ENCODE measurements around the gene CMA1.
"Not testable (repeated sequence)": the region's sequence is repeated elsewhere in the genome, so short reads cannot be mapped to it uniquely, and the experiment has no call there.

The CMA1 gene

GRCh38 chr14:24483604-24484252, 24.3 kb downstream of the CMA1 start:
- Histone ChIP-seq H3K27ac (ENCODE audit: insufficient read depth in 1 of 2, low read depth in 1 of 2, low read length in 2 of 2, poor library complexity in 1 of 2, severe bottlenecking in 2 of 2) (no peak overlapping the region), H3K4me1 (ENCODE audit: control extremely low read depth in 1 of 4, control insufficient read depth in 4 of 4, insufficient read depth in 4 of 4, low read length in 3 of 4) (peaks cover 17 to 31% (median 26%) of the 10 kb centered on the region in 4 experiments), H3K27me3 (replicated peaks in 2 of 5; ENCODE audit: control insufficient read depth in 4 of 5, insufficient read depth in 5 of 5, low read length in 4 of 5) (no peaks in the 10 kb centered on the region), H3K9me3 (ENCODE audit: control extremely low read depth in 1 of 5, control insufficient read depth in 4 of 5, insufficient read depth in 2 of 5, low read depth in 1 of 5, low read length in 4 of 5) (no peaks in the 10 kb centered on the region), H3K4me3 (ENCODE audit: control insufficient read depth in 1 of 7, extremely low read depth in 1 of 7, insufficient read depth in 4 of 7, low read depth in 2 of 7, low read length in 6 of 7) (peak overlapping the region in 2 of 7 experiments; percentile 43 to 57), H3K36me3 (ENCODE audit: control insufficient read depth in 4 of 4, insufficient read depth in 4 of 4, low read length in 3 of 4) (no peaks in the 10 kb centered on the region)
- DNase-seq = peak; percentile 60 to 91 (median 87)
- WGBS (ENCODE audit: insufficient coverage) = 0% methylated on average over 3 of the region's 4 CpGs
- ChIA-PET CTCF (interaction anchor here (0.8 to 3.8 kb wide), 6 partner anchors 8 to 197 kb away, joined by 3 to 18 read pairs (median 6); no protein-coding TSS in a partner anchor), POLR2A (no interaction called here)

- H3K9me3 ChIP-seq (ENCODE audit: control extremely low read depth in 1 of 5, control insufficient read depth in 4 of 5, insufficient read depth in 2 of 5, low read depth in 1 of 5, low read length in 4 of 5); H3K27me3 ChIP-seq (replicated peaks in 2 of 5; ENCODE audit: control insufficient read depth in 4 of 5, insufficient read depth in 5 of 5, low read length in 4 of 5); H3K36me3 ChIP-seq (ENCODE audit: control insufficient read depth in 4 of 4, insufficient read depth in 4 of 4, low read length in 3 of 4); POLR2A ChIA-PET; H3K4me3 ChIP-seq (ENCODE audit: control insufficient read depth in 1 of 7, extremely low read depth in 1 of 7, insufficient read depth in 4 of 7, low read depth in 2 of 7, low read length in 6 of 7); H3K27ac ChIP-seq (ENCODE audit: insufficient read depth in 1 of 2, low read depth in 1 of 2, low read length in 2 of 2, poor library complexity in 1 of 2, severe bottlenecking in 2 of 2): not testable (repeated sequence)
- peaks cover 17 to 31% (median 26%) of the 10 kb centered on the region in 4 experiments for H3K4me1 ChIP-seq (ENCODE audit: control extremely low read depth in 1 of 4, control insufficient read depth in 4 of 4, insufficient read depth in 4 of 4, low read length in 3 of 4)
- WGBS (ENCODE audit: insufficient coverage) = 17% methylated on average over 1 of the region's 2 CpGs
- DNase-seq = peak; percentile 6 to 54 (median 40)
- CTCF ChIA-PET = interaction anchor here (1.3 to 3.8 kb wide), 6 partner anchors 9 to 198 kb away, joined by 4 to 18 read pairs (median 6); no protein-coding TSS in a partner anchor
Measured at GRCh38 chr14:24482699-24483303, 25.3 kb downstream of the CMA1 start.

- Histone ChIP-seq H3K27me3 (replicated peaks in 2 of 5; ENCODE audit: control insufficient read depth in 4 of 5, insufficient read depth in 5 of 5, low read length in 4 of 5) (no peaks in the 10 kb centered on the region), H3K27ac (ENCODE audit: insufficient read depth in 1 of 2, low read depth in 1 of 2, low read length in 2 of 2, poor library complexity in 1 of 2, severe bottlenecking in 2 of 2) (no peak overlapping the region), H3K9me3 (ENCODE audit: control extremely low read depth in 1 of 5, control insufficient read depth in 4 of 5, insufficient read depth in 2 of 5, low read depth in 1 of 5, low read length in 4 of 5) (no peaks in the 10 kb centered on the region), H3K36me3 (ENCODE audit: control insufficient read depth in 4 of 4, insufficient read depth in 4 of 4, low read length in 3 of 4) (no peaks in the 10 kb centered on the region), H3K4me3 (ENCODE audit: control insufficient read depth in 1 of 7, extremely low read depth in 1 of 7, insufficient read depth in 4 of 7, low read depth in 2 of 7, low read length in 6 of 7) (peak overlapping the region in 3 of 7 experiments; percentile 36 to 68 (median 44)), H3K4me1 (ENCODE audit: control extremely low read depth in 1 of 4, control insufficient read depth in 4 of 4, insufficient read depth in 4 of 4, low read length in 3 of 4) (peaks cover 17 to 31% (median 26%) of the 10 kb centered on the region in 4 experiments)
- CTCF ChIA-PET = interaction anchor here (0.9 to 3.8 kb wide), 10 partner anchors 8 to 199 kb away, joined by 3 to 18 read pairs (median 4); no protein-coding TSS in a partner anchor
- 46% methylated on average over 22 of the region's 23 CpGs for WGBS (ENCODE audit: insufficient coverage)
- DNase-seq = peak; percentile 24 to 54 (median 48)
- POLR2A ChIA-PET = no interaction called here
Measured at GRCh38 chr14:24481622-24482324, 26.3 kb downstream of the CMA1 start.

- POLR2A ChIA-PET; H3K9me3 ChIP-seq (ENCODE audit: control extremely low read depth in 1 of 5, control insufficient read depth in 4 of 5, insufficient read depth in 2 of 5, low read depth in 1 of 5, low read length in 4 of 5); H3K27ac ChIP-seq (ENCODE audit: insufficient read depth in 1 of 2, low read depth in 1 of 2, low read length in 2 of 2, poor library complexity in 1 of 2, severe bottlenecking in 2 of 2); CTCF ChIA-PET; DNase-seq; H3K27me3 ChIP-seq (replicated peaks in 2 of 5; ENCODE audit: control insufficient read depth in 4 of 5, insufficient read depth in 5 of 5, low read length in 4 of 5); H3K36me3 ChIP-seq (ENCODE audit: control insufficient read depth in 4 of 4, insufficient read depth in 4 of 4, low read length in 3 of 4); H3K4me3 ChIP-seq (ENCODE audit: control insufficient read depth in 1 of 7, extremely low read depth in 1 of 7, insufficient read depth in 4 of 7, low read depth in 2 of 7, low read length in 6 of 7): not testable (repeated sequence)
- 0% methylated on average over 1 of the region's 1 CpG for WGBS (ENCODE audit: insufficient coverage)
- H3K4me1 ChIP-seq (ENCODE audit: control extremely low read depth in 1 of 4, control insufficient read depth in 4 of 4, insufficient read depth in 4 of 4, low read length in 3 of 4) = peaks cover 17 to 43% (median 30%) of the 10 kb centered on the region in 4 experiments
Measured at GRCh38 chr14:24479999-24480398, 28.1 kb downstream of the CMA1 start.

GRCh38 chr14:24475261-24475660, 32.8 kb downstream of the CMA1 start:
- DNase-seq = peak in 2 of 3 donors; percentile 66 to 80
- peaks cover 0 to 15% (median 8%) of the 10 kb centered on the region in 4 experiments for H3K4me1 ChIP-seq (ENCODE audit: control extremely low read depth in 1 of 4, control insufficient read depth in 4 of 4, insufficient read depth in 4 of 4, low read length in 3 of 4)
- WGBS (ENCODE audit: insufficient coverage) = no CpG with 5 or more reads among the region's 4 CpGs
- no peaks in the 10 kb centered on the region for H3K27me3 ChIP-seq (replicated peaks in 2 of 5; ENCODE audit: control insufficient read depth in 4 of 5, insufficient read depth in 5 of 5, low read length in 4 of 5)
- peak overlapping the region in 1 of 7 experiments; percentile 32 for H3K4me3 ChIP-seq (ENCODE audit: control insufficient read depth in 1 of 7, extremely low read depth in 1 of 7, insufficient read depth in 4 of 7, low read depth in 2 of 7, low read length in 6 of 7)
- CTCF ChIA-PET = interaction anchor here (0.8 to 1.3 kb wide), 3 partner anchors 9 to 28 kb away, joined by 3 read pairs; no protein-coding TSS in a partner anchor
- no peaks in the 10 kb centered on the region for H3K9me3 ChIP-seq (ENCODE audit: control extremely low read depth in 1 of 5, control insufficient read depth in 4 of 5, insufficient read depth in 2 of 5, low read depth in 1 of 5, low read length in 4 of 5)
- H3K27ac ChIP-seq (ENCODE audit: insufficient read depth in 1 of 2, low read depth in 1 of 2, low read length in 2 of 2, poor library complexity in 1 of 2, severe bottlenecking in 2 of 2) = peak overlapping the region in 1 of 2 experiments; percentile 43
- no peaks in the 10 kb centered on the region for H3K36me3 ChIP-seq (ENCODE audit: control insufficient read depth in 4 of 4, insufficient read depth in 4 of 4, low read length in 3 of 4)
- POLR2A ChIA-PET = interaction anchor here (0.7 to 1.1 kb wide), 2 partner anchors 9 to 33 kb away, joined by 4 to 5 read pairs; no protein-coding TSS in a partner anchor

GRCh38 chr14:24473211-24473610, 34.9 kb downstream of the CMA1 start:
- no peak for DNase-seq
- Histone ChIP-seq H3K27ac (ENCODE audit: insufficient read depth in 1 of 2, low read depth in 1 of 2, low read length in 2 of 2, poor library complexity in 1 of 2, severe bottlenecking in 2 of 2) (no peak overlapping the region), H3K27me3 (replicated peaks in 2 of 5; ENCODE audit: control insufficient read depth in 4 of 5, insufficient read depth in 5 of 5, low read length in 4 of 5) (no peaks in the 10 kb centered on the region), H3K4me3 (ENCODE audit: control insufficient read depth in 1 of 7, extremely low read depth in 1 of 7, insufficient read depth in 4 of 7, low read depth in 2 of 7, low read length in 6 of 7) (no peak overlapping the region), H3K36me3 (ENCODE audit: control insufficient read depth in 4 of 4, insufficient read depth in 4 of 4, low read length in 3 of 4) (no peaks in the 10 kb centered on the region), H3K4me1 (ENCODE audit: control extremely low read depth in 1 of 4, control insufficient read depth in 4 of 4, insufficient read depth in 4 of 4, low read length in 3 of 4) (peaks cover 0 to 15% (median 8%) of the 10 kb centered on the region in 4 experiments), H3K9me3 (ENCODE audit: control extremely low read depth in 1 of 5, control insufficient read depth in 4 of 5, insufficient read depth in 2 of 5, low read depth in 1 of 5, low read length in 4 of 5) (no peaks in the 10 kb centered on the region)
- WGBS (ENCODE audit: insufficient coverage) = 70% methylated on average over 9 of the region's 12 CpGs
- POLR2A ChIA-PET = no interaction called here
- CTCF ChIA-PET = interaction anchor here (2.0 kb wide), 1 partner anchor 10 kb away, joined by 7 read pairs; no protein-coding TSS in a partner anchor

Data from common myeloid progenitor, CD34-positive (primary cell).